NCI-H446 treated with DMSO at 0.1 percent for 48 hours (cell line): Measurements from ENCODE around the gene P3H4.

Experiments used
- DNase-seq: peaks from one replicate; lab custom pipeline; 2025; lab: John Stamatoyannopoulos, UW

Gene P3H4

GRCh38 chr17:41822216-41823140, 10.7 kb upstream of the P3H4 start:
- DNase-seq, result no peak

- DNase-seq, result no peak
These were observed 10.0 kb upstream of the P3H4 start for GRCh38 chr17:41821776-41822175.

- DNase-seq, result no peak
These were observed 6.3 kb upstream of the P3H4 start for GRCh38 chr17:41818024-41818423.

GRCh38 chr17:41816637-41817320, 5.0 kb upstream of the P3H4 start:
- no peak for DNase-seq

GRCh38 chr17:41814195-41814594, 2.4 kb upstream of the P3H4 start:
- DNase-seq, result no peak

GRCh38 chr17:41813699-41814124, 2.0 kb upstream of the P3H4 start:
- DNase-seq, result no peak

- DNase-seq, result no peak
These were observed 1.5 kb upstream of the P3H4 start for GRCh38 chr17:41813152-41813680.

GRCh38 chr17:41812381-41813151, 817 bp upstream of the P3H4 start, which contains the start of gene FKBP10:
Gene FKBP10, plus strand, starts transcription at chr17:41813004. Its CDS starts 31 bp downstream, at chr17:41813035.
- no peak for DNase-seq

GRCh38 chr17:41810659-41811548, 845 bp downstream of the P3H4 start:
- no peak for DNase-seq

- DNase-seq, result no peak
These were observed 4.9 kb downstream of the P3H4 start for GRCh38 chr17:41806685-41807445.

GRCh38 chr17:41803049-41804020, 8.4 kb downstream of the P3H4 start:
- no peak for DNase-seq

- peak; percentile 3 for DNase-seq
These were observed 10.1 kb downstream of the P3H4 start for GRCh38 chr17:41801374-41802271.

- no peak for DNase-seq
These were observed 11.0 kb downstream of the P3H4 start for GRCh38 chr17:41800601-41801373.

GRCh38 chr17:41799366-41799765, 12.4 kb downstream of the P3H4 start:
- no peak for DNase-seq

- DNase-seq, result no peak
These were observed 14.4 kb downstream of the P3H4 start for GRCh38 chr17:41797377-41797776.

GRCh38 chr17:41796121-41796895, 15.4 kb downstream of the P3H4 start:
- no peak for DNase-seq
